ENCODE measurements around the gene ZFAND5. TPM values are rescaled to one million over a fixed set of nuclear protein-coding genes. Genes with fewer than 3 reads are reported as not detected.

The ZFAND5 gene
- total RNA-seq, 2 donors from 2014 or later, result 143 to 288 TPM

- no peaks in the 10 kb centered on the region for H3K36me3 ChIP-seq
- intact Hi-C loops (cut with DNase I), result no loop called here
- no peaks in the 10 kb centered on the region for H3K4me1 ChIP-seq (replicated peaks)
- no peak for DNase-seq (ENCODE audit: low spot score)
- no peak for TF ChIP-seq POLR2A (IDR thresholded peaks at IDR 0.05)
- TF ChIP-seq POLR2AphosphoS5 (IDR thresholded peaks at IDR 0.05), result no peak
- no peaks in the 10 kb centered on the region for H3K27me3 ChIP-seq (replicated peaks; ENCODE audit: insufficient read depth)
- H3K9me3 ChIP-seq, result no peaks in the 10 kb centered on the region
- no peak overlapping the region for H3K27ac ChIP-seq
- no peak overlapping the region for H3K4me3 ChIP-seq
- 73% methylated on average over 2 of the region's 2 CpGs for WGBS
Measured at GRCh38 chr9:72322259-72322658, 42.7 kb downstream of the ZFAND5 start.

- Histone ChIP-seq H3K4me1 (replicated peaks) (peaks cover 7% of the 10 kb centered on the region), H3K4me3 (no peak overlapping the region), H3K36me3 (no peaks in the 10 kb centered on the region), H3K27ac (peak overlapping the region; percentile 71 to 84), H3K9me3 (no peaks in the 10 kb centered on the region), H3K27me3 (replicated peaks; ENCODE audit: insufficient read depth) (no peaks in the 10 kb centered on the region)
- intact Hi-C loops (cut with DNase I), result loop anchor here (1.0 kb wide), 1 partner anchor 48 kb away; no protein-coding TSS in a partner anchor
- WGBS, result 8% methylated on average over 10 of the region's 10 CpGs
- peak; percentile 86 for DNase-seq (ENCODE audit: low spot score)
- TF ChIP-seq, protein P1, sequence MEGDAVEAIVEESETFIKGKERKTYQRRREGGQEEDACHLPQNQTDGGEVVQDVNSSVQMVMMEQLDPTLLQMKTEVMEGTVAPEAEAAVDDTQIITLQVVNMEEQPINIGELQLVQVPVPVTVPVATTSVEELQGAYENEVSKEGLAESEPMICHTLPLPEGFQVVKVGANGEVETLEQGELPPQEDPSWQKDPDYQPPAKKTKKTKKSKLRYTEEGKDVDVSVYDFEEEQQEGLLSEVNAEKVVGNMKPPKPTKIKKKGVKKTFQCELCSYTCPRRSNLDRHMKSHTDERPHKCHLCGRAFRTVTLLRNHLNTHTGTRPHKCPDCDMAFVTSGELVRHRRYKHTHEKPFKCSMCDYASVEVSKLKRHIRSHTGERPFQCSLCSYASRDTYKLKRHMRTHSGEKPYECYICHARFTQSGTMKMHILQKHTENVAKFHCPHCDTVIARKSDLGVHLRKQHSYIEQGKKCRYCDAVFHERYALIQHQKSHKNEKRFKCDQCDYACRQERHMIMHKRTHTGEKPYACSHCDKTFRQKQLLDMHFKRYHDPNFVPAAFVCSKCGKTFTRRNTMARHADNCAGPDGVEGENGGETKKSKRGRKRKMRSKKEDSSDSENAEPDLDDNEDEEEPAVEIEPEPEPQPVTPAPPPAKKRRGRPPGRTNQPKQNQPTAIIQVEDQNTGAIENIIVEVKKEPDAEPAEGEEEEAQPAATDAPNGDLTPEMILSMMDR (IDR thresholded peaks at IDR 0.05), result no peak
- peak; percentile 85 for TF ChIP-seq POLR2AphosphoS5 (IDR thresholded peaks at IDR 0.05)
Measured at GRCh38 chr9:72315510-72316311, 49.3 kb downstream of the ZFAND5 start.

GRCh38 chr9:72315089-72315509, 49.9 kb downstream of the ZFAND5 start:
- no peak overlapping the region for H3K4me3 ChIP-seq
- H3K4me1 ChIP-seq (replicated peaks), result peaks cover 7% of the 10 kb centered on the region
- no peaks in the 10 kb centered on the region for H3K9me3 ChIP-seq
- peak overlapping the region; percentile 71 to 84 for H3K27ac ChIP-seq
- TF ChIP-seq POLR2A (IDR thresholded peaks at IDR 0.05), result no peak
- TF ChIP-seq POLR2AphosphoS5 (IDR thresholded peaks at IDR 0.05), result peak; percentile 56
- TF ChIP-seq, protein P1 (IDR thresholded peaks at IDR 0.05), result no peak
- intact Hi-C loops (cut with DNase I), result loop anchor here (1.0 kb wide), 1 partner anchor 48 kb away; no protein-coding TSS in a partner anchor
- peak; percentile 59 for DNase-seq (ENCODE audit: low spot score)
- H3K27me3 ChIP-seq (replicated peaks; ENCODE audit: insufficient read depth), result no peaks in the 10 kb centered on the region
- H3K36me3 ChIP-seq, result no peaks in the 10 kb centered on the region
- WGBS, result 2% methylated on average over 5 of the region's 5 CpGs

DNA sequence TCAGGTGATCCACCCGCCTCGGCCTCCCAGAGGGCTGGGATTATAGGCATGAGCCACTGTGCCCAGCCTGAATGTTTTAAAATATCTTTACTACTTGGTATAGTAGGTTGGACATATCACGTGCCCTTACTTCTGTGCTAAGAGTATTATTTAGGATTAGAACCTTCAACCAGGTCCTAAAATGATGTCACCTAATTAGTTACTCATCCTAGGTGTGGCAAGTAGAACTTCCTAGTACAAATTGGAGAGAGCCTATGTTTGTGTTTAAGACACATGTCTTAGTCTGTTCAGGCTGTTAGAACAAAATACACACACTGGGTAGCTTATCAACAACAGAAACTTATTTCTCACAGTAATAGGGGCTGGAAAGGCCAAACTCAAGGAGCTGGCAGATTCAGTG, 51.5 kb downstream of the ZFAND5 start:
- H3K36me3 ChIP-seq, result no peaks in the 10 kb centered on the region
- 94% methylated on average over 3 of the region's 3 CpGs for WGBS
- TF ChIP-seq POLR2AphosphoS5 (IDR thresholded peaks at IDR 0.05), result no peak
- TF ChIP-seq POLR2A (IDR thresholded peaks at IDR 0.05), result no peak
- TF ChIP-seq, protein P1 (IDR thresholded peaks at IDR 0.05), result no peak
- H3K9me3 ChIP-seq, result no peaks in the 10 kb centered on the region
- no peaks in the 10 kb centered on the region for H3K27me3 ChIP-seq (replicated peaks; ENCODE audit: insufficient read depth)
- peak overlapping the region; percentile 71 to 84 for H3K27ac ChIP-seq
- H3K4me1 ChIP-seq (replicated peaks), result peaks cover 7% of the 10 kb centered on the region
- no peak overlapping the region for H3K4me3 ChIP-seq
- no peak for DNase-seq (ENCODE audit: low spot score)
- intact Hi-C loops (cut with DNase I), result no loop called here

DNA sequence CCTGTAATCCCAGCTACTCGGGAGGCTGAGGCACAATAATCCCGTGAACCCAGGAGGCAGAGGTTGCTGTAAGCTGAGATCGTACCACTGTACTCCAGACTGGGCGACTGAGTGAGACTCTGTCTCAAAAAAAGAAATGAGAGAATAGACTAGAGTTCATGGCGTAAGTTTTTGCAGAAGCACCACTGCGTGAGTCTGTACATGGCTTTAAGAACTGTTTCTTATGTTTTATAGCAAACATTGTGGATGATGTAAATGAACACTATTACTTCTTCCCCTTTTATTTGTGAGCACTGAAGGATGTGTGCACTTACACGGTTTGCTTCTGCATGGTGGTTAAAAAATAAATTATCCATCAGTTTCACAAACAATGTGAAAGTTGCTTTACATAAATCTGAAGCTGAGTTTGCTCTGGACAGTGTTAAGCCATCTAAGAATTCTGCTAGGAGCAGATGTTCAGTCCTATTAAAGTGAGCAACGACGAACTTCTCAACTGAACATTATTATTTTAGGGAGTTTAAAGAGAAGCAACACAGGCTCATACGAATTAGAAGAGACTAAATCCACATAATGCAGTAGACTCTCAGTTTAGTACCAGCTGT, 52.5 kb downstream of the ZFAND5 start:
- H3K9me3 ChIP-seq, result no peaks in the 10 kb centered on the region
- no peaks in the 10 kb centered on the region for H3K27me3 ChIP-seq (replicated peaks; ENCODE audit: insufficient read depth)
- no peak overlapping the region for H3K4me3 ChIP-seq
- 60% methylated on average over 10 of the region's 10 CpGs for WGBS
- DNase-seq (ENCODE audit: low spot score), result no peak
- no peak for TF ChIP-seq POLR2A (IDR thresholded peaks at IDR 0.05)
- no peak for TF ChIP-seq POLR2AphosphoS5 (IDR thresholded peaks at IDR 0.05)
- TF ChIP-seq, protein P1 (IDR thresholded peaks at IDR 0.05), result no peak
- no peak overlapping the region for H3K27ac ChIP-seq
- intact Hi-C loops (cut with DNase I), result no loop called here
- H3K36me3 ChIP-seq, result no peaks in the 10 kb centered on the region
- H3K4me1 ChIP-seq (replicated peaks), result peaks cover 7% of the 10 kb centered on the region

Measured in prostate gland (tissue), 2 donors.